SK-N-SH (cell line): ENCODE results near the gene EZH1. TPM values are rescaled to one million over a fixed set of nuclear protein-coding genes. Genes with fewer than 3 reads are reported as not detected.

Experiments
- CTCF ChIA-PET: fragments of 300-600, 350-600 bp; formaldehyde crosslinking; extraction: SDS; loops from one replicate; lab custom pipeline; 2021; lab: Yijun Ruan, JAX
- POLR2A ChIA-PET: fragments of 350-600 bp; sonication (Branson Sonifier 250); formaldehyde crosslinking; extraction: SDS; loops from one replicate; lab custom pipeline; 2020; ENCODE audit warnings: antibody characterized with exemption, inconsistent platforms; lab: Yijun Ruan, JAX
- DNase-seq: peaks from one replicate; pipeline ENCODE4 v3.0.0; 2012
- H2AFZ ChIP-seq: fragments of 200-600 bp; sonication (generic); 2 replicates; pipeline ENCODE4 v1.8.1; 2016; ENCODE audit warnings: antibody characterized with exemption, mild to moderate bottlenecking, low read depth
- H3F3A ChIP-seq: fragments of 200-600 bp; sonication (generic); replicated peaks from 2 replicates; pipeline ENCODE3; 2016; ENCODE audit warnings: antibody characterized with exemption, mild to moderate bottlenecking; ENCODE audit not compliant: insufficient read depth
- H3K27ac ChIP-seq, 2 experiments: fragments of 200-500 bp in 1 of 2; fragments of 200-600 bp in 1 of 2; sonication (Bioruptor generic) in 1 of 2; sonication (generic), shearing (Covaris generic) in 1 of 2; 2 replicates each; pipeline versions ENCODE4 v1.5.1 to v1.6.1; 2014 to 2016; ENCODE audit warnings: low read depth in 2 of 2, inconsistent platforms in 1 of 2, low read length in 1 of 2, mild to moderate bottlenecking in 1 of 2, mixed read lengths in 1 of 2
- H3K27me3 ChIP-seq: fragments of 200-600 bp; sonication (generic), shearing (Covaris generic); 2 replicates; pipeline ENCODE4 v1.6.1; 2016; ENCODE audit warnings: mixed run types; ENCODE audit not compliant: insufficient read depth
- H3K36me3 ChIP-seq, 2 experiments: fragments of 200-500 bp in 1 of 2; fragments of 200-600 bp in 1 of 2; sonication (Bioruptor generic) in 1 of 2; sonication (generic) in 1 of 2; replicated peaks in 1 of 2; 2 replicates each; pipeline versions ENCODE3 to v1.5.1; 2014 to 2016; ENCODE audit warnings: low read length in 1 of 2, mild to moderate bottlenecking in 1 of 2; ENCODE audit not compliant: insufficient read depth in 2 of 2, control insufficient read depth in 1 of 2
- H3K4me1 ChIP-seq, 2 experiments: fragments of 200-500 bp in 1 of 2; fragments of 200-600 bp in 1 of 2; sonication (Bioruptor generic) in 1 of 2; sonication (generic), shearing (Covaris generic) in 1 of 2; 2 replicates each; pipeline versions ENCODE4 v1.5.1 to v1.6.1; 2014 to 2016; ENCODE audit warnings: low read depth in 1 of 2, low read length in 1 of 2, mixed run types in 1 of 2; ENCODE audit not compliant: insufficient read depth in 2 of 2, control insufficient read depth in 1 of 2
- H3K4me2 ChIP-seq: fragments of 200-600 bp; sonication (generic), shearing (Covaris generic); 2 replicates; pipeline ENCODE4 v1.6.1; 2017; ENCODE audit warnings: mixed run types
- H3K4me3 ChIP-seq, 2 experiments: fragments of 200-500 bp in 1 of 2; fragments of 200-600 bp in 1 of 2; sonication (Bioruptor generic) in 1 of 2; sonication (generic), shearing (Covaris generic) in 1 of 2; 2 replicates each; pipeline versions ENCODE4 v1.5.1 to v1.8.1; 2014 to 2016; ENCODE audit warnings: low read depth in 2 of 2, inconsistent platforms in 1 of 2, low read length in 1 of 2, mild to moderate bottlenecking in 1 of 2, mixed read lengths in 1 of 2, moderate library complexity in 1 of 2
- H3K79me2 ChIP-seq: fragments of 200-600 bp; sonication (generic); 2 replicates; pipeline ENCODE4 v1.8.1; 2017; ENCODE audit warnings: mild to moderate bottlenecking; ENCODE audit not compliant: insufficient read depth
- H3K9ac ChIP-seq: fragments of 200-600 bp; sonication (generic); 2 replicates; pipeline ENCODE4 v1.6.1; 2017; ENCODE audit warnings: mixed run types
- H3K9me2 ChIP-seq: fragments of 200-600 bp; sonication (generic); 2 replicates; pipeline ENCODE4 v1.6.1; 2017; ENCODE audit warnings: mixed run types
- H3K9me3 ChIP-seq: fragments of 200-600 bp; sonication (generic); 2 replicates; pipeline ENCODE4 v1.6.1; 2017; ENCODE audit warnings: mixed run types, mild to moderate bottlenecking, moderate library complexity
- H4K20me1 ChIP-seq: fragments of 200-600 bp; sonication (generic); 2 replicates; pipeline ENCODE4 v1.6.1; 2017; ENCODE audit warnings: mild to moderate bottlenecking, mixed run types; ENCODE audit not compliant: insufficient read depth
- CHD2 ChIP-seq: fragments of 150-350 bp; IDR thresholded peaks from 2 replicates; pipeline ENCODE4 v1.6.1; 2018; ENCODE audit warnings: low read length; ENCODE audit not compliant: partially characterized antibody
- CTCF ChIP-seq: fragments of 200-600 bp; sonication (generic); IDR thresholded peaks from 2 replicates; pipeline ENCODE4 v1.6.1; 2017; ENCODE audit warnings: antibody characterized with exemption, mild to moderate bottlenecking, moderate library complexity
- ELF1 ChIP-seq: IDR thresholded peaks from 2 replicates; pipeline ENCODE4 v1.4.0; 2012
- EP300 ChIP-seq, 2 experiments: IDR thresholded peaks; 2 replicates each; pipeline versions ENCODE4 v1.4.0 to v1.6.1; 2012; ENCODE audit warnings: borderline replicate concordance in 1 of 2, low read depth in 1 of 2, low read length in 1 of 2
- FOXJ3 ChIP-seq: sonication (generic); formaldehyde crosslinking; IDR thresholded peaks from 2 replicates; pipeline ENCODE4 v1.5.1; 2020; ENCODE audit warnings: mild to moderate bottlenecking, missing genetic modification reagents
- FOXM1 ChIP-seq: IDR thresholded peaks from 2 replicates; pipeline ENCODE4 v1.4.0; 2012; ENCODE audit warnings: low read depth, mild to moderate bottlenecking
- GABPA ChIP-seq: IDR thresholded peaks from 2 replicates; pipeline ENCODE4 v1.4.0; 2012; ENCODE audit warnings: low read depth, mild to moderate bottlenecking
- GATA2 ChIP-seq: sonication (generic); formaldehyde crosslinking; IDR thresholded peaks from 2 replicates; pipeline ENCODE4 v1.5.0; 2020; ENCODE audit warnings: mild to moderate bottlenecking, missing genetic modification reagents
- IRF3 ChIP-seq: fragments of 150-350 bp; IDR thresholded peaks from 2 replicates; pipeline ENCODE4 v1.6.1; 2016; ENCODE audit warnings: mild to moderate bottlenecking, low read depth, low read length
- JUND ChIP-seq: IDR thresholded peaks from 2 replicates; pipeline ENCODE4 v1.4.0; 2012
- MAX ChIP-seq: IDR thresholded peaks from 2 replicates; pipeline ENCODE4 v1.4.0; 2012; ENCODE audit warnings: low read depth
- NRF1 ChIP-seq: IDR thresholded peaks from 2 replicates; pipeline ENCODE4 v1.6.1; 2012; ENCODE audit warnings: low read depth, mild to moderate bottlenecking, low read length
- RAD21 ChIP-seq: IDR thresholded peaks from 2 replicates; pipeline ENCODE4 v1.6.1; 2012; ENCODE audit warnings: mild to moderate bottlenecking, low read length
- RFX5 ChIP-seq: IDR thresholded peaks from 2 replicates; pipeline ENCODE4 v1.6.1; 2012; ENCODE audit warnings: mild to moderate bottlenecking, improper control_type of control experiment, low read length
- RXRA ChIP-seq: IDR thresholded peaks from 2 replicates; pipeline ENCODE4 v1.4.0; 2012; ENCODE audit warnings: low read depth, mild to moderate bottlenecking, borderline replicate concordance
- SIN3A ChIP-seq: IDR thresholded peaks from 2 replicates; pipeline ENCODE4 v1.6.1; 2012; ENCODE audit warnings: low read depth, mild to moderate bottlenecking, low read length, moderate library complexity, borderline replicate concordance
- SMC3 ChIP-seq: IDR thresholded peaks from 2 replicates; pipeline ENCODE4 v1.6.1; 2012; ENCODE audit warnings: low read depth, low read length, improper control_type of control experiment
- TCF12 ChIP-seq: IDR thresholded peaks from 2 replicates; pipeline ENCODE4 v1.4.0; 2012
- TEAD4 ChIP-seq: IDR thresholded peaks from 2 replicates; pipeline ENCODE4 v1.4.0; 2012; ENCODE audit warnings: mild to moderate bottlenecking, borderline replicate concordance; ENCODE audit not compliant: insufficient read depth
- USF2 ChIP-seq: fragments of 150-350 bp; IDR thresholded peaks from 2 replicates; pipeline ENCODE4 v1.6.1; 2017; ENCODE audit warnings: antibody characterized with exemption, low read length, low read depth, borderline replicate concordance
- YY1 ChIP-seq: IDR thresholded peaks from 2 replicates; pipeline ENCODE4 v1.4.0; 2012; ENCODE audit warnings: low read depth, mild to moderate bottlenecking
- ZBTB33 ChIP-seq: IDR thresholded peaks from 2 replicates; pipeline ENCODE4 v1.4.0; 2012; ENCODE audit warnings: low read depth, borderline replicate concordance
- WGBS: methylation state at CpG from one replicate; pipeline ENCODE4 v1.1.6; 2017; ENCODE audit warnings: low lambda C conversion rate; 5-methylcytosine and 5-hydroxymethylcytosine counted together
- polyA plus RNA-seq, 3 experiments: library from polyadenylated mRNA; depleted of rRNA; stranded (reverse); fragments of >200 nt; gene quantifications; 2 replicates each; pipeline ENCODE4 v1.2.3, GENCODE V29; 2012

The EZH1 gene
- polyA plus RNA-seq, 1 of the 3 experiments (the other 2 are of a cell fraction) = 28.6 TPM

GRCh38 chr17:42704490-42704836, 40.4 kb downstream of the EZH1 start:
- Histone ChIP-seq H3K36me3 (peaks cover 40 to 62% of the 10 kb centered on the region in 2 experiments), H3K27ac (no peak overlapping the region), H2AFZ (no peak overlapping the region), H3F3A (no peaks in the 10 kb centered on the region), H3K9me3 (no peaks in the 10 kb centered on the region), H4K20me1 (no peaks in the 10 kb centered on the region), H3K4me2 (no peak overlapping the region), H3K4me1 (no peaks in the 10 kb centered on the region), H3K4me3 (no peak overlapping the region), H3K9ac (no peak overlapping the region), H3K9me2 (no peaks in the 10 kb centered on the region), H3K27me3 (no peaks in the 10 kb centered on the region), H3K79me2 (no peaks in the 10 kb centered on the region)
- TF ChIP-seq SMC3 (no peak), ELF1 (no peak), SIN3A (no peak), RFX5 (no peak), EP300 (IDR thresholded peaks at IDR 0.05; ENCODE audit: borderline replicate concordance in 1 of 2, low read depth in 1 of 2, low read length in 1 of 2) (no peak), FOXM1 (no peak), FOXJ3 (CRISPR knock-in tag) (no peak), GABPA (no peak), USF2 (no peak), CHD2 (no peak), TCF12 (no peak), YY1 (no peak)
- WGBS = 93% methylated on average over 5 of the region's 5 CpGs
- ChIA-PET POLR2A (no interaction called here), CTCF (interaction anchor here (1.2 kb wide), 1 partner anchor 59 kb away, joined by 4 read pairs; no protein-coding TSS in a partner anchor)
- DNase-seq = no peak

GRCh38 chr17:42702446-42702845, 42.4 kb downstream of the EZH1 start:
- Histone ChIP-seq H3K4me1 (peaks cover 0 to 6% of the 10 kb centered on the region in 2 experiments; a peak in 2 of 4 replicates), H3K9me3 (no peaks in the 10 kb centered on the region), H3K79me2 (no peaks in the 10 kb centered on the region), H3F3A (peaks cover 3% of the 10 kb centered on the region), H3K27me3 (no peaks in the 10 kb centered on the region), H4K20me1 (no peaks in the 10 kb centered on the region), H3K9me2 (no peaks in the 10 kb centered on the region), H3K36me3 (peaks cover 34 to 58% of the 10 kb centered on the region in 2 experiments), H3K4me3 (no peak overlapping the region), H3K27ac (no peak overlapping the region), H3K9ac (no peak overlapping the region), H2AFZ (no peak overlapping the region), H3K4me2 (no peak overlapping the region)
- TF ChIP-seq RFX5 = no peak
- TF ChIP-seq EP300 (IDR thresholded peaks at IDR 0.05; ENCODE audit: borderline replicate concordance in 1 of 2, low read depth in 1 of 2, low read length in 1 of 2) = no peak
- TF ChIP-seq JUND = no peak
- TF ChIP-seq YY1 = no peak
- TF ChIP-seq RAD21 = no peak
- no peak for TF ChIP-seq NRF1
- TF ChIP-seq SMC3 = no peak
- TF ChIP-seq MAX = no peak
- TF ChIP-seq ZBTB33 = no peak
- TF ChIP-seq GATA2 (CRISPR knock-in tag) = no peak
- no peak for TF ChIP-seq IRF3
- no peak for TF ChIP-seq RXRA
- TF ChIP-seq CTCF = no peak
- TF ChIP-seq FOXJ3 (CRISPR knock-in tag) = no peak
- TF ChIP-seq TEAD4 = no peak
- no peak for TF ChIP-seq CHD2
- DNase-seq = no peak
- CTCF ChIA-PET = interaction anchor here (1.3 kb wide), 1 partner anchor 23 kb away, joined by 6 read pairs; no protein-coding TSS in a partner anchor
- POLR2A ChIA-PET = no interaction called here
- 81% methylated on average over 8 of the region's 11 CpGs for WGBS
